HepG2 (cell line): ENCODE results near the gene EPB41. TPM values are rescaled to one million over a fixed set of nuclear protein-coding genes. Genes with fewer than 3 reads are reported as not detected.

Source experiments
- ATAC-seq: fragments of 200-7000 bp; cut with Tn5 transposase; 3 replicates; pipeline ENCODE4 v1.9.1; 2020; ENCODE audit warnings: mild to moderate bottlenecking, moderate library complexity
- BruUV-seq: library from RNA; stranded (reverse); fragments of 400-500 nt; replicated peaks from 2 replicates; lab custom pipeline; 2021; lab: Mats Ljungman, UMichigan
- CTCF ChIA-PET: fragments of 300-600 bp; formaldehyde crosslinking; extraction: SDS; loops from one replicate; lab custom pipeline; 2021; ENCODE audit warnings: low total read pairs, inconsistent platforms, low intra/inter-chr PET ratio; lab: Yijun Ruan, JAX
- POLR2A ChIA-PET: fragments of 350-600 bp; sonication (Branson Sonifier 250); formaldehyde crosslinking; loops from one replicate; lab custom pipeline; 2020; ENCODE audit warnings: antibody characterized with exemption, inconsistent platforms; lab: Yijun Ruan, JAX
- DNase-seq: peaks from one replicate; pipeline ENCODE4 v3.0.0-alpha.2; 2015; ENCODE audit warnings: low spot score
- FAIRE-seq: peaks from 3 replicates; lab custom pipeline; 2011; peaks lifted over from hg19 to GRCh38; lab: Jason Lieb, UNC
- H2AFZ ChIP-seq: one replicate; pipeline ENCODE4 v1.6.1; 2011; ENCODE audit warnings: low read length, inconsistent platforms
- H3K27ac ChIP-seq: fragments of 300-600 bp; 3 replicates; pipeline ENCODE4 v1.8.0; 2011; ENCODE audit warnings: mixed run types, mild to moderate bottlenecking, mixed read lengths, low read length, inconsistent platforms; ENCODE audit not compliant: insufficient read depth; ENCODE audit errors: extremely low read length
- H3K27me3 ChIP-seq, 2 experiments: fragments of 200-600 bp in 1 of 2; 2 replicates in 1 of 2; 3 replicates in 1 of 2; pipeline versions ENCODE4 v1.6.0 to v1.8.0; 2011; ENCODE audit warnings: low read length in 2 of 2, mild to moderate bottlenecking in 2 of 2, moderate library complexity in 2 of 2, inconsistent platforms in 1 of 2; ENCODE audit not compliant: insufficient read depth in 2 of 2, control insufficient read depth in 1 of 2
- H3K36me3 ChIP-seq, 2 experiments: fragments of 200-600 bp in 1 of 2; replicated peaks in 1 of 2; 2 replicates in 1 of 2; 3 replicates in 1 of 2; pipeline versions ENCODE4 v1.5.1 to v1.8.0; 2011; ENCODE audit warnings: low read length in 2 of 2, inconsistent platforms in 1 of 2; ENCODE audit not compliant: insufficient read depth in 2 of 2, control insufficient read depth in 1 of 2
- H3K4me1 ChIP-seq: 2 replicates; pipeline ENCODE4 v1.5.1; 2012; ENCODE audit warnings: low read length, inconsistent platforms; ENCODE audit not compliant: insufficient read depth
- H3K4me2 ChIP-seq: 2 replicates; pipeline ENCODE4 v1.6.0; 2011; ENCODE audit warnings: low read depth, low read length, inconsistent platforms
- H3K4me3 ChIP-seq, 3 experiments: fragments of 200-600 bp in 1 of 3; sonication (generic), shearing (Covaris generic) in 1 of 3; replicated peaks in 1 of 3; 2 replicates each; pipeline ENCODE4 v1.5.1; 2011 to 2016; ENCODE audit warnings: low read length in 3 of 3, inconsistent platforms in 2 of 3, low read depth in 2 of 3, mild to moderate bottlenecking in 2 of 3, control low read depth in 1 of 3, mixed read lengths in 1 of 3; ENCODE audit not compliant: insufficient read depth in 1 of 3
- H3K79me2 ChIP-seq: one replicate; pipeline ENCODE4 v1.6.1; 2011; ENCODE audit warnings: low read length, inconsistent platforms; ENCODE audit not compliant: insufficient read depth
- H3K9ac ChIP-seq: 2 replicates; pipeline ENCODE4 v1.6.0; 2011; ENCODE audit warnings: mild to moderate bottlenecking, low read depth, low read length, inconsistent platforms; ENCODE audit not compliant: insufficient read depth
- H3K9me3 ChIP-seq: 2 replicates; pipeline ENCODE4 v1.5.1; 2012; ENCODE audit warnings: mild to moderate bottlenecking, low read length
- H4K20me1 ChIP-seq: 2 replicates; pipeline ENCODE4 v1.6.0; 2011; ENCODE audit warnings: inconsistent platforms, mild to moderate bottlenecking, low read length, moderate library complexity; ENCODE audit not compliant: insufficient read depth
- KDM2A ChIP-seq: sonication (generic); formaldehyde crosslinking; IDR thresholded peaks from 2 replicates; pipeline ENCODE4 v1.4.0; 2020; ENCODE audit warnings: low read depth, missing genetic modification reagents, borderline replicate concordance
- PHB2 ChIP-seq: fragments of 450-650 bp; IDR thresholded peaks from 2 replicates; pipeline ENCODE4 v1.6.1; 2018; ENCODE audit not compliant: partially characterized antibody
- XRCC5 ChIP-seq: fragments of 200-400 bp; formaldehyde crosslinking; optimal IDR thresholded peaks from 2 replicates; pipeline ENCODE3; 2017; ENCODE audit warnings: mild to moderate bottlenecking, low read length
- ZNF713 ChIP-seq: sonication (generic); formaldehyde crosslinking; IDR thresholded peaks from 2 replicates; pipeline ENCODE4 v1.4.0; 2020; ENCODE audit warnings: mild to moderate bottlenecking, missing genetic modification reagents
- in situ Hi-C: cut with HindIII; loops from 2 replicates; pipeline ENCODE4 v1.10.0; 2017; ENCODE audit warnings: low pct_unique_long_range_greater_than_20kb; ENCODE audit not compliant: extremely low pct_ligation_motif_present
- intact Hi-C: fragments of 100-400 bp; cut with micrococcal nuclease; formaldehyde crosslinking; loops from one replicate; pipeline ENCODE4 v1.10.0; 2022; ENCODE audit not compliant: unreplicated experiment
- polyA plus RNA-seq, 8 experiments: library from polyadenylated mRNA; depleted of rRNA in 3 of 8; stranded (reverse) in 7 of 8; unstranded in 1 of 8; fragments of >200 nt; fragmentation: Illumina TruSeq in 4 of 8; extraction: Trizol in 4 of 8; gene quantifications; 2 replicates each; pipeline versions ENCODE4 v1.2.1 to v1.2.3, GENCODE V29; 2011 to 2016; ENCODE audit warnings: low read depth in 4 of 8, missing spikeins in 1 of 8, mixed read lengths in 1 of 8; ENCODE audit not compliant: insufficient read depth in 1 of 8
- total RNA-seq, 5 experiments: library from RNA; depleted of rRNA; stranded (reverse); fragments of >200 nt; fragmentation: Illumina TruSeq; extraction: Trizol; gene quantifications; 2 replicates each; pipeline ENCODE4 v1.2.3, GENCODE V29; 2016; ENCODE audit warnings: low read depth in 1 of 5
- TF ChIP-seq, protein P1 (sequence below): conservative IDR thresholded peaks from 2 replicates; pipeline ENCODE4 v1.6.1; 2018; ENCODE audit warnings: missing genetic modification reagents
- TF ChIP-seq, protein P2 (sequence below): sonication (generic); formaldehyde crosslinking; IDR thresholded peaks from 2 replicates; pipeline ENCODE4 v1.4.0; 2020; ENCODE audit warnings: missing genetic modification reagents

Gene EPB41
- total and polyA plus RNA-seq, 2 of the 13 experiments (the other 11 are each of a cell fraction or from before 2014, with no cell fraction given): 34.5 to 46.7 TPM

GRCh38 chr1:29057700-29058099 is 143.3 kb downstream of the EPB41 start:
- H4K20me1 ChIP-seq: no peaks in the 10 kb centered on the region
- H3K27me3 ChIP-seq: no peaks in the 10 kb centered on the region
- ChIA-PET POLR2A (no interaction called here), CTCF (no interaction called here)
- H3K9me3 ChIP-seq: no peaks in the 10 kb centered on the region
- BruUV-seq: no TSS peak
- H3K4me1 ChIP-seq: no peaks in the 10 kb centered on the region
- in situ Hi-C loops (no loop called here), intact Hi-C loops (no loop called here)
- H3K79me2 ChIP-seq: no peaks in the 10 kb centered on the region
- no peak overlapping the region for H3K4me2 ChIP-seq
- H3K27ac ChIP-seq: no peak overlapping the region
- no peak overlapping the region for H2AFZ ChIP-seq
- TF ChIP-seq, protein P1, sequence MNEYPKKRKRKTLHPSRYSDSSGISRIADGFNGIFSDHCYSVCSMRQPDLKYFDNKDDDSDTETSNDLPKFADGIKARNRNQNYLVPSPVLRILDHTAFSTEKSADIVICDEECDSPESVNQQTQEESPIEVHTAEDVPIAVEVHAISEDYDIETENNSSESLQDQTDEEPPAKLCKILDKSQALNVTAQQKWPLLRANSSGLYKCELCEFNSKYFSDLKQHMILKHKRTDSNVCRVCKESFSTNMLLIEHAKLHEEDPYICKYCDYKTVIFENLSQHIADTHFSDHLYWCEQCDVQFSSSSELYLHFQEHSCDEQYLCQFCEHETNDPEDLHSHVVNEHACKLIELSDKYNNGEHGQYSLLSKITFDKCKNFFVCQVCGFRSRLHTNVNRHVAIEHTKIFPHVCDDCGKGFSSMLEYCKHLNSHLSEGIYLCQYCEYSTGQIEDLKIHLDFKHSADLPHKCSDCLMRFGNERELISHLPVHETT (CRISPR knock-in tag): no peak
- TF ChIP-seq ZNF713 (CRISPR knock-in tag) (no peak), XRCC5 (no peak), PHB2 (no peak), KDM2A (CRISPR knock-in tag) (no peak)
- TF ChIP-seq, protein P2, sequence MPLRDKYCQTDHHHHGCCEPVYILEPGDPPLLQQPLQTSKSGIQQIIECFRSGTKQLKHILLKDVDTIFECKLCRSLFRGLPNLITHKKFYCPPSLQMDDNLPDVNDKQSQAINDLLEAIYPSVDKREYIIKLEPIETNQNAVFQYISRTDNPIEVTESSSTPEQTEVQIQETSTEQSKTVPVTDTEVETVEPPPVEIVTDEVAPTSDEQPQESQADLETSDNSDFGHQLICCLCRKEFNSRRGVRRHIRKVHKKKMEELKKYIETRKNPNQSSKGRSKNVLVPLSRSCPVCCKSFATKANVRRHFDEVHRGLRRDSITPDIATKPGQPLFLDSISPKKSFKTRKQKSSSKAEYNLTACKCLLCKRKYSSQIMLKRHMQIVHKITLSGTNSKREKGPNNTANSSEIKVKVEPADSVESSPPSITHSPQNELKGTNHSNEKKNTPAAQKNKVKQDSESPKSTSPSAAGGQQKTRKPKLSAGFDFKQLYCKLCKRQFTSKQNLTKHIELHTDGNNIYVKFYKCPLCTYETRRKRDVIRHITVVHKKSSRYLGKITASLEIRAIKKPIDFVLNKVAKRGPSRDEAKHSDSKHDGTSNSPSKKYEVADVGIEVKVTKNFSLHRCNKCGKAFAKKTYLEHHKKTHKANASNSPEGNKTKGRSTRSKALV: no peak
- H3K36me3 ChIP-seq: peaks cover 3 to 12% of the 10 kb centered on the region in 2 experiments; a peak in 4 of 5 replicates
- no peak overlapping the region for H3K9ac ChIP-seq
- ATAC-seq: no peak
- FAIRE-seq: no peak
- no peak overlapping the region for H3K4me3 ChIP-seq
- no peak for DNase-seq
